ENCODE measurements around the gene LPP. TPM values are rescaled to one million over a fixed set of nuclear protein-coding genes. Genes with fewer than 3 reads are reported as not detected.

The LPP gene
- total RNA-seq, 2 donors from 2014 or later, result 170 to 246 TPM

DNA sequence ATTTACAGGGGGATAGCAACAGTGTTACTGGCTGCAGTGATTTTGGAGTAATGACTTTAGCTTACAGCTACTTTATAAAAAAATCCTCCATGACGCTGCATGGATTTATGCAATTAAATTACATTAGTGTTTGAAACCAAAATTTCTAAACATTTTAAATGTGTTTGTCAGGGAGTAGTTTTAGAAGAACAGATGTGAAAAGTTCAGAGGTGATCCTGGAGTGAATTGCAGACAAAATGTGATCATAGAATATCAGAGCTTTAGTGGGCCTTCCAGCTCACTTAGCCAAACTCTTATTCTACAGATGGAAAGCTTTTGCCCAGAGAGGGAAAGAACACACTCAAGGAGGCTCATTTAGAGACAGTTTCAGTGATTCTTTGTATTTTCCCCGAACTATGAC lies 376.3 kb downstream of the LPP start:
- Histone ChIP-seq H3K36me3 (no peaks in the 10 kb centered on the region), H3K27ac (no peak overlapping the region)
- DNase-seq, result no peak

DNA sequence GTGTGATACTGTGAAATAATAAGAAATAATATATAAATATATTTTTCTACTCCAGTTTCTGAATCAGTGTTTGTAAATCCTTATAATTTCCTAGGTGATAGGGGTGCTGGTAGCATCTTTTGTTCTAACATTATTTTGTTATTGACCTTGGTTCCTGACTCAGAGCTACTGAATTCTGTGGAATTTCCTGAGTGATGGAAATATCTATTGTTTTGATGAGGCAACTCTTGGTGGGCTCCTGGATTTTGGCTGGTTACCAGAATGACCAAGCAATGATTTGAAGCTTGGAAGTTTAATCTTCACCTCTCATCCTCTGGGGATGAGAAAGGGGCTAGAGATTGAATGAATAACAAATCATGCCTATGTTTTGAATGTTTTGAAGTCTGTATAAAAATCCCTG lies 377.3 kb downstream of the LPP start:
- H3K27me3 ChIP-seq, result no peaks in the 10 kb centered on the region
- H3K36me3 ChIP-seq, result no peaks in the 10 kb centered on the region
- no peak for DNase-seq
- TF ChIP-seq, protein P1, sequence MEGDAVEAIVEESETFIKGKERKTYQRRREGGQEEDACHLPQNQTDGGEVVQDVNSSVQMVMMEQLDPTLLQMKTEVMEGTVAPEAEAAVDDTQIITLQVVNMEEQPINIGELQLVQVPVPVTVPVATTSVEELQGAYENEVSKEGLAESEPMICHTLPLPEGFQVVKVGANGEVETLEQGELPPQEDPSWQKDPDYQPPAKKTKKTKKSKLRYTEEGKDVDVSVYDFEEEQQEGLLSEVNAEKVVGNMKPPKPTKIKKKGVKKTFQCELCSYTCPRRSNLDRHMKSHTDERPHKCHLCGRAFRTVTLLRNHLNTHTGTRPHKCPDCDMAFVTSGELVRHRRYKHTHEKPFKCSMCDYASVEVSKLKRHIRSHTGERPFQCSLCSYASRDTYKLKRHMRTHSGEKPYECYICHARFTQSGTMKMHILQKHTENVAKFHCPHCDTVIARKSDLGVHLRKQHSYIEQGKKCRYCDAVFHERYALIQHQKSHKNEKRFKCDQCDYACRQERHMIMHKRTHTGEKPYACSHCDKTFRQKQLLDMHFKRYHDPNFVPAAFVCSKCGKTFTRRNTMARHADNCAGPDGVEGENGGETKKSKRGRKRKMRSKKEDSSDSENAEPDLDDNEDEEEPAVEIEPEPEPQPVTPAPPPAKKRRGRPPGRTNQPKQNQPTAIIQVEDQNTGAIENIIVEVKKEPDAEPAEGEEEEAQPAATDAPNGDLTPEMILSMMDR (IDR thresholded peaks at IDR 0.05), result no peak
- H3K9ac ChIP-seq (ENCODE audit: low read depth in 2 of 2, low read length in 2 of 2), result no peak overlapping the region
- intact Hi-C loops (cut with DNase I), result no loop called here
- H3K9me3 ChIP-seq, result no peaks in the 10 kb centered on the region
- no peak overlapping the region for H3K27ac ChIP-seq
- H3K4me1 ChIP-seq, result no peaks in the 10 kb centered on the region
- no peak overlapping the region for H3K4me3 ChIP-seq

More for the DNA sequence above, 376.3 kb downstream of the LPP start:
- intact Hi-C loops (cut with DNase I), result no loop called here
- Histone ChIP-seq H3K4me1 (no peaks in the 10 kb centered on the region), H3K9me3 (no peaks in the 10 kb centered on the region), H3K27me3 (no peaks in the 10 kb centered on the region), H3K9ac (ENCODE audit: low read depth in 2 of 2, low read length in 2 of 2) (no peak overlapping the region), H3K4me3 (no peak overlapping the region)
- TF ChIP-seq, protein P1 (IDR thresholded peaks at IDR 0.05), result no peak

DNA sequence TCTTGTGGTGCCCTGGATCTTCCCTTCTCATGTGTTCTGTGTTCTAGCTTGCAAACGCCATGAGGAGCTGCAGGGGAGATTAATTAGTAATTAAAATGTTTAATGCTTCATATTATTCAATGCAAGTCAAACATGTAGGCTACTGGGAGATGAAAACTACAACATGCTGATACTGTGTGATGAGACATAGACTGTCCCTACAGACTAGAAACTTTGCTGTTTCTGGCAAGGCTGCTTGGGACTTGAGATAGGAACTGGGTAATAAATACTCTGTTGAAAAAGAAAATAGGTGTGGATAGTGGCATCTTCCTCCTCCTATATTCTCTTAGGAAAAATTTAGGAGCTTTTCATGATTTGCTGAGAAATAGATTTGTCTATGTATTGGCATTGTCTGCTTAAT lies 379.2 kb downstream of the LPP start:
- no peak overlapping the region for H3K4me3 ChIP-seq
- no peaks in the 10 kb centered on the region for H3K4me1 ChIP-seq
- no peaks in the 10 kb centered on the region for H3K27me3 ChIP-seq
- TF ChIP-seq, protein P1 (IDR thresholded peaks at IDR 0.05), result no peak
- H3K9ac ChIP-seq (ENCODE audit: low read depth in 2 of 2, low read length in 2 of 2), result no peak overlapping the region
- no peaks in the 10 kb centered on the region for H3K36me3 ChIP-seq
- DNase-seq, result no peak
- intact Hi-C loops (cut with DNase I), result no loop called here
- H3K27ac ChIP-seq, result no peak overlapping the region
- no peaks in the 10 kb centered on the region for H3K9me3 ChIP-seq

DNA sequence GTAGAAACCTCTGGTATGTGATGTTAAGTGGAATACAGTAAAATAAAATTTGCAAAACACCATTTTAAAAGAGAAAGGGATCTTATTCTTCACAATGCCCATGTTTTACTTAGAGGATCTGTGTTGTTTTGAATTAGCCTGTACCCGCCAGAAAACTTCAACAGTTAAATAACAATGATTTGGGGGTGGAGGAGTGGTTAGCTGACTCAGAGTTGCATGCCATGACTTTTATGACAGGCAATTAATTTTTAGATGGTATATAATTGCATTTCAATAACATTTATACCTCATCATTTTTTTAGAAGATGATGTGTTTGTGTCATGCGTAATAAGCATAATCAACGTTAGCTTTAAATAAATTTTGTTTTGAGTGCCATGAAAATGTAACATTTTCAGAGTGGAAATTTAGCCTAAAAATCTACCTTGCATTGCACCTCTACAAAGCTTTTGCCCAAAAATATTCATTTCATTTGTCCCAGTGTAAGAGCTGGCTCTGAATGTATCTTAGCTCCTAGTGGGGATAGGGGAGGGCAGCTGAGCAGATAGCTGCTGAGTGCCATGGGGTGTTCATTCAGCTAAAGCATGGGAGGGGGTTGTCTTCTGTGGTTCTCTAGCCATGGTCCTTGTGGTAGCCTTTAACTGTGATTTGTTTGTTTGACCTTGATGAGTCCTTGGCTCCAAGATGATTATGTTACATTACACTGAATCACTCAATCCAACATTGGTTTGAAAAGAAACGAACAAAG lies 379.8 kb downstream of the LPP start:
- H3K9ac ChIP-seq (ENCODE audit: low read depth in 2 of 2, low read length in 2 of 2), result no peak overlapping the region
- H3K27me3 ChIP-seq, result no peaks in the 10 kb centered on the region
- no peak for DNase-seq
- no peaks in the 10 kb centered on the region for H3K4me1 ChIP-seq
- TF ChIP-seq, protein P1 (IDR thresholded peaks at IDR 0.05), result no peak
- intact Hi-C loops (cut with DNase I), result no loop called here
- no peaks in the 10 kb centered on the region for H3K36me3 ChIP-seq
- no peaks in the 10 kb centered on the region for H3K9me3 ChIP-seq
- no peak overlapping the region for H3K27ac ChIP-seq
- no peak overlapping the region for H3K4me3 ChIP-seq

DNA sequence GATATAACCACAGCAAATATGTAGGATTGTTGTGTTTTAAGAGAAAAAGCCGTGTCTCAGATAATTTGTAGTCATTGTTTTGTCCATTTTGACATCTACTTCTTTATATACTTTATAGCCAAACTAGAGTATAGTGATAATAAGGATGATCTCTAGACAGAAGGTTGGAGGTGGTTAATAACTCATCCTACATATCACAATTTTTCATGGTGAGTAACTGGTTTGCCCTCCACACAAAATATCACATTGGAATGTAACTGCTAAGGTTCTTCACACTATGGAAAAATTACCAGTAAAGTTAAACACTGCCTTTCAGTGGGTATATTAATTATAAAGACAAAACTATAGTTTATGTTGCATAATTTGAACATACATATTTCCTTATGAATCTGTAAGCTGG lies 380.7 kb downstream of the LPP start:
- H3K36me3 ChIP-seq, result no peaks in the 10 kb centered on the region
- TF ChIP-seq, protein P1 (IDR thresholded peaks at IDR 0.05), result no peak
- no peak overlapping the region for H3K4me3 ChIP-seq
- intact Hi-C loops (cut with DNase I), result no loop called here
- H3K27me3 ChIP-seq, result no peaks in the 10 kb centered on the region
- H3K27ac ChIP-seq, result no peak overlapping the region
- H3K9ac ChIP-seq (ENCODE audit: low read depth in 2 of 2, low read length in 2 of 2), result no peak overlapping the region
- H3K9me3 ChIP-seq, result no peaks in the 10 kb centered on the region
- no peak for DNase-seq
- H3K4me1 ChIP-seq, result no peaks in the 10 kb centered on the region

Measured in colonic mucosa (tissue), 4 donors.